Fibroblast of lung (primary cell): ENCODE measurements around the gene OPN3.

Experiments
- EZH2 ChIP-seq: IDR thresholded peaks from 2 replicates; pipeline ENCODE4 v1.5.1; 2012; ENCODE audit warnings: low read length, control low read depth, mild to moderate bottlenecking; ENCODE audit errors: missing control alignments
- TF ChIP-seq, protein P1 (sequence below), 2 donors: IDR thresholded peaks in 1 of 2; conservative IDR thresholded peaks in 1 of 2; 1 replicate in 1 of 2; 2 replicates in 1 of 2; pipeline ENCODE4 v1.5.1; 2011 to 2012; ENCODE audit warnings: low read length in 2 of 2, control low read depth in 1 of 2, inconsistent platforms in 1 of 2, low read depth in 1 of 2, mild to moderate bottlenecking in 1 of 2

DNA sequence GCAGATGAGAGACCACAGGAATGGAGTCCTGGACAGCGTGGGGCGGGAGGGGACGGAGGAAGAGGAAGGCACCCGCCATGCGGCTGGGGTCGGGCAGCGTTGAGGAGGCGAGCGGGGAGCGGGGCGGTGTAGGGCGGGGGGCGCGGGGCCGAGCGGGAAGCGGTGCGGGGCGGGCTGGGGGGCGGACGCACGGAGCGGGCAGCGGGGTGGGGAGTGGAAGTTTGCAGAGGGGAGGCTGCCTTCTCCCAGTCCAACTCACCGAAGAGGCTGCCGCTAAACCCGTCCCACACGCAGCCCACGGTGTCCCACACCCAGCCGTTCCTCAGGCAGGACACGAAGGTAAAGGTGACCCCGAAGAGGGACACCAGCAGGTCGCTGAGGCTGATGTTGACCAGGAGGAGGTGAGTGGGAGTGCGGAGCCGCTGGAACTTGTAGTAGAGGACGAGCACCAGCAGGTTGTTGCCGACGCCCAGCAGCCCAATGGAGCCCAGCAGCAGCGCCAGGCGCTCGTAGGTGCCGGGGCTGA is 483 bp downstream of the OPN3 start:
- TF ChIP-seq EZH2 = no peak
- TF ChIP-seq, protein P1, sequence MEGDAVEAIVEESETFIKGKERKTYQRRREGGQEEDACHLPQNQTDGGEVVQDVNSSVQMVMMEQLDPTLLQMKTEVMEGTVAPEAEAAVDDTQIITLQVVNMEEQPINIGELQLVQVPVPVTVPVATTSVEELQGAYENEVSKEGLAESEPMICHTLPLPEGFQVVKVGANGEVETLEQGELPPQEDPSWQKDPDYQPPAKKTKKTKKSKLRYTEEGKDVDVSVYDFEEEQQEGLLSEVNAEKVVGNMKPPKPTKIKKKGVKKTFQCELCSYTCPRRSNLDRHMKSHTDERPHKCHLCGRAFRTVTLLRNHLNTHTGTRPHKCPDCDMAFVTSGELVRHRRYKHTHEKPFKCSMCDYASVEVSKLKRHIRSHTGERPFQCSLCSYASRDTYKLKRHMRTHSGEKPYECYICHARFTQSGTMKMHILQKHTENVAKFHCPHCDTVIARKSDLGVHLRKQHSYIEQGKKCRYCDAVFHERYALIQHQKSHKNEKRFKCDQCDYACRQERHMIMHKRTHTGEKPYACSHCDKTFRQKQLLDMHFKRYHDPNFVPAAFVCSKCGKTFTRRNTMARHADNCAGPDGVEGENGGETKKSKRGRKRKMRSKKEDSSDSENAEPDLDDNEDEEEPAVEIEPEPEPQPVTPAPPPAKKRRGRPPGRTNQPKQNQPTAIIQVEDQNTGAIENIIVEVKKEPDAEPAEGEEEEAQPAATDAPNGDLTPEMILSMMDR (conservative IDR thresholded peaks at IDR 0.05 in 1 of 2, IDR thresholded peaks at IDR 0.05 in 1 of 2; ENCODE audit: low read depth in 1 of 2, low read length in 2 of 2) = no peak
